ENCODE results near the gene HIGD1B. TPM values are rescaled to one million over a fixed set of nuclear protein-coding genes. Genes with fewer than 3 reads are reported as not detected.

Gene HIGD1B
- total RNA-seq, 1 donor from 2014 or later = not detected

- no peaks in the 10 kb centered on the region for H3K79me2 ChIP-seq (ENCODE audit: insufficient read depth, low read length)
- no peak overlapping the region for H3K9ac ChIP-seq (ENCODE audit: low read length)
- no peaks in the 10 kb centered on the region for H3K9me3 ChIP-seq (ENCODE audit: insufficient read depth, low read depth, low read length)
- H3K27ac ChIP-seq (ENCODE audit: low read depth, low read length) = no peak overlapping the region
- no peak overlapping the region for H3K4me2 ChIP-seq (ENCODE audit: low read length)
- no peak overlapping the region for H3K4me3 Mint-ChIP-seq (ENCODE audit: unreplicated experiment)
- no peak overlapping the region for H3K27ac Mint-ChIP-seq (ENCODE audit: unreplicated experiment)
- peaks cover 63% of the 10 kb centered on the region for H3K36me3 ChIP-seq (ENCODE audit: insufficient read depth, low read length)
- H3K4me1 ChIP-seq (ENCODE audit: insufficient read depth, low read length) = no peaks in the 10 kb centered on the region
- no peak for TF ChIP-seq EZH2 (IDR thresholded peaks at IDR 0.05; ENCODE audit: insufficient read depth, low read length)
- TF ChIP-seq CTCF (IDR thresholded peaks at IDR 0.05; ENCODE audit: insufficient read depth, low read depth, low read length) = peak; percentile 76
- no peaks in the 10 kb centered on the region for H3K27me3 ChIP-seq (ENCODE audit: insufficient read depth, low read length)
- no peak overlapping the region for H2AFZ ChIP-seq (ENCODE audit: low read depth, low read length)
- FAIRE-seq (no peak), DNase-seq (ENCODE audit: low read depth) (peak; percentile 14)
- no peaks in the 10 kb centered on the region for H3K9me3 Mint-ChIP-seq (ENCODE audit: unreplicated experiment)
- H3K4me1 Mint-ChIP-seq (ENCODE audit: low read depth, unreplicated experiment) = peaks cover 2% of the 10 kb centered on the region
- H3K36me3 Mint-ChIP-seq (ENCODE audit: low read depth, unreplicated experiment) = peaks cover 23% of the 10 kb centered on the region
- no peak overlapping the region for H3K4me3 ChIP-seq (ENCODE audit: insufficient read depth, low read depth, low read length)
- H3K27me3 Mint-ChIP-seq (ENCODE audit: low read depth, unreplicated experiment) = no peaks in the 10 kb centered on the region
- H4K20me1 ChIP-seq (ENCODE audit: insufficient read depth, low read length) = peaks cover 21% of the 10 kb centered on the region
These were observed 31.0 kb downstream of the HIGD1B start for GRCh38 chr17:44878627-44879221.

GRCh38 chr17:44879376-44879775, 31.7 kb downstream of the HIGD1B start:
- Histone ChIP-seq H3K9ac (ENCODE audit: low read length) (no peak overlapping the region), H3K79me2 (ENCODE audit: insufficient read depth, low read length) (no peaks in the 10 kb centered on the region), H2AFZ (ENCODE audit: low read depth, low read length) (no peak overlapping the region), H3K4me3 (ENCODE audit: insufficient read depth, low read depth, low read length) (no peak overlapping the region), H3K36me3 (ENCODE audit: insufficient read depth, low read length) (peaks cover 59% of the 10 kb centered on the region), H3K9me3 (ENCODE audit: insufficient read depth, low read depth, low read length) (no peaks in the 10 kb centered on the region), H3K27me3 (ENCODE audit: insufficient read depth, low read length) (no peaks in the 10 kb centered on the region), H3K27ac (ENCODE audit: low read depth, low read length) (no peak overlapping the region), H4K20me1 (ENCODE audit: insufficient read depth, low read length) (peaks cover 22% of the 10 kb centered on the region), H3K4me1 (ENCODE audit: insufficient read depth, low read length) (no peaks in the 10 kb centered on the region), H3K4me2 (ENCODE audit: low read length) (no peak overlapping the region)
- H3K27ac Mint-ChIP-seq (ENCODE audit: unreplicated experiment) = no peak overlapping the region
- no peaks in the 10 kb centered on the region for H3K9me3 Mint-ChIP-seq (ENCODE audit: unreplicated experiment)
- no peak for FAIRE-seq
- H3K36me3 Mint-ChIP-seq (ENCODE audit: low read depth, unreplicated experiment) = peaks cover 23% of the 10 kb centered on the region
- H3K4me3 Mint-ChIP-seq (ENCODE audit: unreplicated experiment) = no peak overlapping the region
- H3K4me1 Mint-ChIP-seq (ENCODE audit: low read depth, unreplicated experiment) = peaks cover 2% of the 10 kb centered on the region
- DNase-seq (ENCODE audit: low read depth) = no peak
- no peak for TF ChIP-seq EZH2 (IDR thresholded peaks at IDR 0.05; ENCODE audit: insufficient read depth, low read length)
- TF ChIP-seq CTCF (IDR thresholded peaks at IDR 0.05; ENCODE audit: insufficient read depth, low read depth, low read length) = no peak
- no peaks in the 10 kb centered on the region for H3K27me3 Mint-ChIP-seq (ENCODE audit: low read depth, unreplicated experiment)

- peaks cover 26% of the 10 kb centered on the region for H3K36me3 Mint-ChIP-seq (ENCODE audit: low read depth, unreplicated experiment)
These were observed 32.4 kb downstream of the HIGD1B start for GRCh38 chr17:44880062-44880461.

More at GRCh38 chr17:44880062-44880461, 32.4 kb downstream of the HIGD1B start:
- no peaks in the 10 kb centered on the region for H3K79me2 ChIP-seq (ENCODE audit: insufficient read depth, low read length)
- no peak overlapping the region for H3K27ac ChIP-seq (ENCODE audit: low read depth, low read length)
- peaks cover 27% of the 10 kb centered on the region for H4K20me1 ChIP-seq (ENCODE audit: insufficient read depth, low read length)
- H3K27me3 ChIP-seq (ENCODE audit: insufficient read depth, low read length) = no peaks in the 10 kb centered on the region
- H3K27me3 Mint-ChIP-seq (ENCODE audit: low read depth, unreplicated experiment) = no peaks in the 10 kb centered on the region
- peaks cover 57% of the 10 kb centered on the region for H3K36me3 ChIP-seq (ENCODE audit: insufficient read depth, low read length)
- no peak for TF ChIP-seq CTCF (IDR thresholded peaks at IDR 0.05; ENCODE audit: insufficient read depth, low read depth, low read length)
- TF ChIP-seq EZH2 (IDR thresholded peaks at IDR 0.05; ENCODE audit: insufficient read depth, low read length) = no peak
- DNase-seq (ENCODE audit: low read depth) (no peak), FAIRE-seq (no peak)
- no peak overlapping the region for H3K9ac ChIP-seq (ENCODE audit: low read length)
- no peaks in the 10 kb centered on the region for H3K9me3 Mint-ChIP-seq (ENCODE audit: unreplicated experiment)
- H3K4me1 Mint-ChIP-seq (ENCODE audit: low read depth, unreplicated experiment) = peaks cover 2% of the 10 kb centered on the region
- H2AFZ ChIP-seq (ENCODE audit: low read depth, low read length) = no peak overlapping the region
- no peaks in the 10 kb centered on the region for H3K4me1 ChIP-seq (ENCODE audit: insufficient read depth, low read length)
- no peaks in the 10 kb centered on the region for H3K9me3 ChIP-seq (ENCODE audit: insufficient read depth, low read depth, low read length)
- H3K4me3 ChIP-seq (ENCODE audit: insufficient read depth, low read depth, low read length) = no peak overlapping the region
- no peak overlapping the region for H3K4me2 ChIP-seq (ENCODE audit: low read length)
- no peak overlapping the region for H3K4me3 Mint-ChIP-seq (ENCODE audit: unreplicated experiment)
- H3K27ac Mint-ChIP-seq (ENCODE audit: unreplicated experiment) = no peak overlapping the region

Data from astrocyte (in vitro differentiated cells and primary cell).